SJSA1 (cell line): ENCODE measurements around the gene SF3B4. TPM values are rescaled to one million over a fixed set of nuclear protein-coding genes. Genes with fewer than 3 reads are reported as not detected.

Experiments
- DNase-seq, 2 experiments: peaks; one replicate each; pipeline ENCODE4 v3.0.0-alpha.2; 2015 to 2020; ENCODE audit warnings: low spot score in 2 of 2, low read depth in 1 of 2
- H3K27ac ChIP-seq: fragments of 250-450 bp; sonication (Bioruptor Pico); 2 replicates; pipeline ENCODE4 v1.5.1; 2020; ENCODE audit warnings: mild to moderate bottlenecking, moderate library complexity
- H3K27me3 ChIP-seq: fragments of 250-450 bp; sonication (Bioruptor Pico); replicated peaks from 2 replicates; pipeline ENCODE4 v1.5.1; 2020; ENCODE audit warnings: mild to moderate bottlenecking, moderate library complexity
- H3K36me3 ChIP-seq: fragments of 250-450 bp; sonication (Bioruptor Pico); 2 replicates; pipeline ENCODE4 v1.5.1; 2020; ENCODE audit warnings: mild to moderate bottlenecking
- H3K4me1 ChIP-seq: fragments of 250-450 bp; sonication (Bioruptor Pico); replicated peaks from 2 replicates; pipeline ENCODE4 v1.6.1; 2021; ENCODE audit warnings: mild to moderate bottlenecking
- H3K4me3 ChIP-seq: fragments of 250-450 bp; sonication (Bioruptor Pico); 2 replicates; pipeline ENCODE4 v1.5.1; 2020; ENCODE audit warnings: mild to moderate bottlenecking
- H3K9me3 ChIP-seq: fragments of 250-450 bp; sonication (Bioruptor Pico); replicated peaks from 2 replicates; pipeline ENCODE4 v1.5.1; 2020; ENCODE audit warnings: mild to moderate bottlenecking
- total RNA-seq: library from RNA; depleted of rRNA; stranded (reverse); fragments of >200 nt; shearing (Covaris generic); gene quantifications from 2 replicates; pipeline ENCODE4 v1.2.3, GENCODE V29; 2014

Gene SF3B4
- total RNA-seq, 1 experiment from 2014 or later: 16.4 TPM

DNA sequence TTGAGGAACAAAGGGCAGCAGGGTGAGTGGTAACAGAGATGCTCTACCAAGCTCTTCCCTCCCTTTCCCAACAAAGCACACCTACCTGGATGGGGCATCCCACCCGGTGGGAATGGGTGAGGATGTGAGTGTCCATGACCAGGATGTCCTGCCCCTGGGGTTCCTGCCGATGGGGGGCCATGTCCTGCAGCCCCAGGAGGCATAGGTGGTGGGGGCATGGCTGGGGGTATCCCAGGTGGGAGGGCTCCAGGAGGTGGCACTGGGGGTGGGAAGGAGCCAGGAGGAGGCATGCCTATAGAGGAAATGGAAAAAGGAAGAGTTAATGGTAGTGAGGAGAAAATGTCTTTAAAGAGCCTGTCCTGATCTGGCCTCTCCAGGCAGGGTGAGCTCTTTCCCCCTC, 1.9 kb downstream of the SF3B4 start:
- no peak for DNase-seq
- Histone ChIP-seq H3K27ac (no peak overlapping the region), H3K9me3 (no peaks in the 10 kb centered on the region), H3K27me3 (no peaks in the 10 kb centered on the region), H3K36me3 (peaks cover 67% of the 10 kb centered on the region), H3K4me3 (no peak overlapping the region), H3K4me1 (peaks cover 17% of the 10 kb centered on the region)

DNA sequence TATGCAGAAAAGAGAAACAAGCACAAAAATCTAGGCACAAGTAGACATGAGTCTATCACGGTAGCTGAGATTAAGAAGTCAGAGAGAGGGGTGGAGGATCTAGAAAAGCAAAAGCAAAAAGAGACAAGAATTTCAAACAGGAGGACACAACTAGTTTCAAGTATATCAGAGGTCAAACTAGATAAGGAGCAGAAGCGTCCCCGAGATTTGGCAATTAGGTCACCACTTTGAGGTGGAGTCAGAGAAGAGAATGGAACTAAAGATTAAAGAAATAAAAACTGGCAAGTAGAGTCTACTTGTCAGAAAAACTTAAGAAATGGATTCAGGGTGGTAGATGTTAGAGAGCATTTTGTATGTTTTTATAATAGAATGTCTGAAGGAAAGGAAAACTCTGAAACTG, 2.3 kb downstream of the SF3B4 start:
- DNase-seq: no peak
- H3K27ac ChIP-seq: no peak overlapping the region
- H3K36me3 ChIP-seq: peaks cover 67% of the 10 kb centered on the region
- H3K9me3 ChIP-seq: no peaks in the 10 kb centered on the region
- no peaks in the 10 kb centered on the region for H3K27me3 ChIP-seq
- no peak overlapping the region for H3K4me3 ChIP-seq
- H3K4me1 ChIP-seq: peaks cover 17% of the 10 kb centered on the region

DNA sequence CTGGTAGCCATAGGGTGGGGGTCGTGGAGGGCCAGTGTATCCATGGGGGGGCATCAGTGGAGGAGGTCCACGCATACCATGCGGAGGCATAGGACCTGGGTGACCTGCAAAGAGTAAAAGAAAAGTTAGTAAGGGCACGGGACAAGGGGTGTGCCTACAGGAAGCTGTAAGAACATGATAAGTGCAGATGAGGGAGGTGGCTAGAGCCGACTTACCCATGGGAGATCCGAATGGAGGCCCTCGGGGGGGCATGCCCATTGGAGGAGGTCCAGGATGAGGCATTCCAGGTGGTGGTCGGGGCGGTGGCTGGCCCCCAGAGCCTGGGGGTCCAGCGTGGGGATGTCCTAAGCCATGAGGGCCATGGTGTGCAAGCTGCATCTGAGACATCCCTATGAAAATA, 4.0 kb downstream of the SF3B4 start:
- Histone ChIP-seq H3K4me3 (no peak overlapping the region), H3K4me1 (peaks cover 16% of the 10 kb centered on the region), H3K27ac (no peak overlapping the region), H3K36me3 (peaks cover 56% of the 10 kb centered on the region), H3K9me3 (no peaks in the 10 kb centered on the region), H3K27me3 (no peaks in the 10 kb centered on the region)
- DNase-seq: no peak

DNA sequence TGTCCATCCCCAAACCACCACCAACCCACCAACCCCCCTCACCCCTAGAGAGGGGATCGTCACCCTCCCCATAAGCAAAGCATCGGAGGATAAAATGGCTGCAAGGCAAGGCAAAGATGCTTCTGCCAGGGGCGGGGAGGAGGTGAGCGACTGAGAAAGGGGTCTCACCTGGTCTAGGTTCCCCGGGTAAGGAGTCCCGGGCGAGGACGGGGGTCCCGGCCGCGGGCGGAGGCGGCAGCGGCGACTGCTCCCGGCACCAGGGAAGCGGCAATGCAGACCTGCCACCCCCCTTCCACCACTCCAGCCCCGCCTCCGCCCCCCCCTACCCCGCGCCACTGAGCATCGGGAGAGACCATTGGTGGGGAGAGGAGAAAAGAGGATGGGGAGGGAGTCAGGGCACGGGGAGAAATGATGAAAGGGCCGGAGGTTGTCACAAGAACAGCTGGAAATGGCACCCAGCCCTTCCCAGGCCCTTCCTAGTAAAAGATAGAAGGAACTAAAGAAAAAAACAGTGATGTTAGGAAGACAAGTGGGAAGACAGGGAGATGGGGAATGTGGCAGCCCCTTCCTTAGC, 9.9 kb downstream of the SF3B4 start, which contains the start of gene SV2A:
SV2A (minus strand) TSS at position 274 of the 574 bp plus-strand sequence. CDS start 4,004 bp downstream, outside the sequence.
- Histone ChIP-seq H3K4me1 (peaks cover 8% of the 10 kb centered on the region), H3K9me3 (no peaks in the 10 kb centered on the region), H3K36me3 (peaks cover 15% of the 10 kb centered on the region), H3K4me3 (peak within 1 kb of the TSS; percentile 54), H3K27ac (no peak within 1 kb of the TSS), H3K27me3 (no peaks in the 10 kb centered on the region)
- peak in 1 of 2 experiments; percentile 35 for DNase-seq

DNA sequence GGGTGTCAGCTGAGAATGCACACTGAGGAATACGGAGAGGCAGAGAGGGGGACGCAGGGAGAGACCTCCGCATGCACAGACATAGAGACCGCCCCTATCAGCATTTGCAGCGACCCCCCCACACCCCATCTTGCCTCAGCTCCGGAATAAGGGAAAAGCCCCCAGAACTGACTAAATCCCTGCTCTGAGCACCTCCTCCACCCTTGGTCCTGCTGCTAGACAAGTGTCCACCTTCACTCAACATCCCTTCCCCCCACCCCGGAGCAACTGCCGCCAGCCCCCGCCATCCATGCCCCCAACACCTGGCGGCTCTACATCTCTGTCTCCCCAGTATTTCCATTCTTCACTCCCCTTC, 10.7 kb downstream of the SF3B4 start:
- peak overlapping the region; percentile 54; the same call in 1 of the 2 replicates for H3K4me3 ChIP-seq

DNA sequence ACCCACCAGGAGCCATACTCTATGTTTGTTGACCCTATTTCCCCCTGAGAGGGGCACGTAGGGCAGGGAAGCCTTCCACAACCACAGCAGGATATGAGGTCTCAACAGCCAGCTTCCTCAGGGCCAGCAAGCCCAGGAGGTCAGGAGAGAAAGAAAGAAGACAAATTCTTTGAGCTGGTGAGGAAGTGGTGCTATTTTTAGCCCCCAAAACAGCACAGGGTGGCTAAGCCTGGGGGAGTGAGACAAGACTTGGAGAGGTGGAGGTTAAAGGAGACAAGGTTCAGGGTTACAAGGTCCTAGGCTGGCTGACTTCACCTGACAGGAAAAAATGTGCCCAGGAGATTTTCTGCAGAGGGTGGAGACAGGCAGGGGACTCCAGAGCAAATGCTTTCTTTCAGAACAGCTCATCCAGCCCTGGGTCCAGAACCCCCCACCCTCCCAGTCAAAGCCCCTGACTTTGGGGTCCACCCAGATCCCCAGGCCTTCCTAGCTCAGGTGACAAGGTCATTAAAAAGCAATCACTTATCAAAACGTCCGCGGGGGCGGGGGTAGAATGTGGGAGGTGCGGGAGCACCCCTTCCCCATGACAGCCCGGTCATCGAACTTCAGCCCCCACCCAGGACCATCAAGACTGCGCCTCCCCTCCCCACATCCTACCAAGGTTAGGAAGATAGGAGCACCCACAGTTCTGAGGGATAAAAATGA, 11.3 kb downstream of the SF3B4 start:
- Histone ChIP-seq H3K27me3 (no peaks in the 10 kb centered on the region), H3K36me3 (peaks cover 3% of the 10 kb centered on the region), H3K4me1 (peaks cover 8% of the 10 kb centered on the region), H3K27ac (no peak overlapping the region), H3K4me3 (no peak overlapping the region), H3K9me3 (no peaks in the 10 kb centered on the region)
- DNase-seq: no peak

More for the DNA sequence above, 10.7 kb downstream of the SF3B4 start:
- no peaks in the 10 kb centered on the region for H3K27me3 ChIP-seq
- H3K4me1 ChIP-seq: peaks cover 8% of the 10 kb centered on the region
- DNase-seq: no peak
- H3K36me3 ChIP-seq: peaks cover 9% of the 10 kb centered on the region
- H3K27ac ChIP-seq: no peak overlapping the region
- H3K9me3 ChIP-seq: no peaks in the 10 kb centered on the region

DNA sequence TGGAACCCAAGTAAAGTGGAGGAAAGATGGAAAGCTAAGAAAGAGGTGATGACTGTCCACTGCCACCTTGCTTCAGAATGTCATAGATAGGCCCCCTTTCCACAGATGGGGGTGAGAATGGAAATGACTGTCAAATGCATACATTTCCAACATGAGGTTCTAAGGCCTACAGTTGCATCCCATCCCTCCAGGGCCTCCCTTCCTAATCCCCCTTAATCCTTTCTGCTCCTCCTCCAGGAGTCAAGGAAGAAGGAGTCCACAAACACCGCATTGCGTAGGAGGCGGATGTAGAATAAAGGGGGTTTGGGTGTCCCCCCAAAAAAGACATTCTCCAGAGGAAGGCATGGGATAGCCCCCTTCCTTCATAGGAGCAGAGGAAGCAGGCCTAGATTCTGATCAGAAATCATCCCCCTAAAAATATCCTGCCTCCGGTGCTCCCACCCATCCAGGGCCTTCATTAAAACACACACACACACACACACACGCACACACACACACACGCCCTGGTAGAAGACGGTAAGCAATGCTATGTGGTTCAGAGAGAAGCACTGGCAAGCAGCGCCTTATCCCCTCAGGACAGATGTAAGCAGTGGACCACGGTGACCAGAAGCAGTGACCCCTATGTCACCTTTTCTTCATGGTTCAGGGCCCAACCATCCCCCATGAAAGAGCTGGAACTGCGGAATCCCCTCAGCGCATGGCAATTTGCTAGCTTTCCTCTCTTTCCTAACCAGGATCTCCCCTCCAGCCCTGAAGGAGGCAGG, 12.0 kb downstream of the SF3B4 start:
- Histone ChIP-seq H3K4me3 (no peak overlapping the region), H3K4me1 (peaks cover 8% of the 10 kb centered on the region), H3K9me3 (no peaks in the 10 kb centered on the region), H3K27me3 (no peaks in the 10 kb centered on the region), H3K27ac (no peak overlapping the region), H3K36me3 (peaks cover 3% of the 10 kb centered on the region; the same call in 1 of the 2 replicates)
- DNase-seq: no peak

DNA sequence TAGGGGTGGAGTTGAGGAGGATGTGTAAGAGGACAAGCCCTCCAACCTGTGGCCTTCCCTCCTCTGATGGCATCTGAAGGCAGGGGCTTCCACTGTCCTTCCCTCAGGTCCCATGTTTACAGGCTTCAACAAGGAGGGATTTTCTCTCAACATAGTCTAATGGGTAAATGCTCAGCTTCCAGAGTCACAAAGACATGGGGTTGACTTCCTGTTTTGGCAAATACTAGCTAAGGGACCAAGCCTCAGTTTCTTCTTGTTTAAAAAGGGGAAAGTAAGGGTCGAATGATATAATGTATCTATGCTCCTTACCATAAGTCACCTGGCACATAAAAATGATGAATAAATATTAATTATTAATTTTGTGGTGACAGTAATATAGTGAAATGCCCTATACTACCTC, 13.1 kb downstream of the SF3B4 start:
- Histone ChIP-seq H3K27me3 (no peaks in the 10 kb centered on the region), H3K4me3 (no peak overlapping the region), H3K36me3 (peaks cover 3% of the 10 kb centered on the region; the same call in 1 of the 2 replicates), H3K9me3 (no peaks in the 10 kb centered on the region), H3K4me1 (peaks cover 8% of the 10 kb centered on the region), H3K27ac (no peak overlapping the region)
- DNase-seq: no peak

DNA sequence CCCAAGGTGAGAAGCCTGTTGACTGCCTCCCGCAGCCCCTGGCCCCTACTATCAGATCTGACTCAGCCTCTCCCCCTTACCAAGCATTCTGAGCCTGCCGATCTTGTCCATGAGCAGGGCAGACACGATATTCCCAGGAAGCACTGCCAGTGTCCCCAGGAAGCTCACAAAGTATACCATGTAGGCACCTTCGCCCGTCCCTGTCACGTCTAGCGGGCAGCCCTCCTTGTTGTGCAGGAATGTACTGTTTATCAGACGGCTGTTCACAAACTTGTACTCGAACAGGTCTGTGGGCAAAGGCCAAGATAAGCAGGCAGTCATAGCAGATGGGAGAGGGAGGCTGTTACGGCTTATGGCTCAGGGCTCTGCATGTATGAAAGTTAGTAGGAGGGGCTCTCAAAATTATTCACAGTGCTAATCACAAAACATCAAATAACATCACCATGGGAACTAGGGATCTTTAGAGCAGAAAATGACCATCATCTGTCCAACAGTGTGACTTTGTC, 21.0 kb downstream of the SF3B4 start:
- Histone ChIP-seq H3K27ac (no peak overlapping the region), H3K36me3 (no peaks in the 10 kb centered on the region), H3K4me1 (no peaks in the 10 kb centered on the region), H3K4me3 (no peak overlapping the region), H3K9me3 (no peaks in the 10 kb centered on the region), H3K27me3 (no peaks in the 10 kb centered on the region)
- DNase-seq: no peak

DNA sequence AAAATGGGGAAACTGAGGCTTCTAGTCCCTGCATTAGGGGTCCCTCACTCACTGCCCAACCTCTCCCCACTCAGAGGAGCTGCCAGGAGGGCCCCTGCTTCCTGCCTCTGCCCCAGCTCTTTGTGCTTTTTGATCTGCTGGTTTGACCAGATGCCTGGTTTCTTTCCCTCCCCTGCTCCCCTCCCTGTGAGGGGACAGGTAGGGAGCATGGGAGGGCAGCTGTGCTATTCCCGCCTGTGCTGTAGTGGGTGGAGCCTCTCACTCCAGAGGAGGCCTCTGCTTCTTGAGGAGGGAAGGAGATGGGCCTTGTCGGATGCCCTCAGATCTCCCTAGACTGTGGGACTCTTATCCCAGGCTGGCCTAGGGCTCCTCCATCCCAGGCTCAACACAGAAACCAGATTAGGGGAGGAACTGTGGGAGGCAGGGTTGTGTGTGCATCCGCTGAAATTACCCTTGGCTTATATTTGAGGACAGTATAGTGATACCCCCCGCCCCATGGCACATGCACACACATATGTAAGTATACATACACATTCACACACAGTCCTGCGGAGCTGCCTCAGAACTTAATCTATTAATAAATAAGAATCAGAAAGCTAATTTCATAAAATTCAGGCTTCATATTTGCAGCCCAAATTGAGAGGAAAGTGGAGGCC, 23.6 kb downstream of the SF3B4 start:
- H3K9me3 ChIP-seq: no peaks in the 10 kb centered on the region

DNA sequence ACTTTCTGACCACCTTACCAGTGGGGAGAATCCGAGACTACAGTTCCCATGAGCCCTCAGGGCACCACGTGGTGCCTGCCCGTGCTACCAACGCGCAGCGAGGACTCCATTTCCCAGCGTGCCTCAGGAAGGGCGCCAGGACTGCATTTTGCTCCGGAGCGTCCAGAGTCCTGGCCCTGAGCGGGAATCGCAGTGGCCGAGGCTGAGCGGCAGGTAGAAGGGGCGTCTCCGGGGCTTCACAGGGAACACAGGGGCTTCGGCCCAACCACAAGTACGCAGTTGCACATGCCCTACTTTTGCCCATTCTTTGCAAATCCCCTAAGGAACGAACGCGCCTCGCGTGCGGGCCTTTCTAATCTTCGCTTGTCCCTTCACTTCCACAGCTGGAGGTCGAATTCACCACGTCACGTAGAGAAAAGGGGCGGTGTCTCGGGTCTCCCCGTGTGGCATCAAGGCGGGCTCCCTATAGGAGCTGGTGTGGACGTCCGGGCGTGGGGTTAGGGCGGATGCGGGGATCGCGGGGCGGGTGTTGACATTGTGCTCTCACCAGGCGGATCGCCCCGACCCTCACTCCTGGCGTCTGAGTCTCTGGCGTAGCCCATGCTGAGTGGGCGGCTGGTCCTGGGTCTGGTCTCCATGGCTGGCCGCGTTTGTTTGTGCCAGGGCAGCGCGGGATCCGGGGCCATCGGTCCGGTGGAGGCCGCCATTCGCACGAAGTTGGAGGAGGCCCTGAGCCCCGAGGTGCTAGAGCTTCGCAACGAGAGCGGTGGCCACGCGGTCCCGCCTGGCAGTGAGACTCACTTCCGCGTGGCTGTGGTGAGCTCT, 27.9 kb downstream of the SF3B4 start, which contains the start of gene BOLA1:
BOLA1 (plus strand) TSS at position 109 of the 825 bp plus-strand sequence; CDS start at position 601, 492 bp downstream.
- H3K4me3 ChIP-seq: peak within 1 kb of the TSS; percentile 41
- DNase-seq: peak; percentile 85 to 90
- H3K4me1 ChIP-seq: peaks cover 8% of the 10 kb centered on the region
- peak within 1 kb of the TSS; percentile 5 for H3K27ac ChIP-seq
- H3K36me3 ChIP-seq: no peaks in the 10 kb centered on the region
- H3K9me3 ChIP-seq: no peaks in the 10 kb centered on the region
- no peaks in the 10 kb centered on the region for H3K27me3 ChIP-seq

More for the DNA sequence above, 23.6 kb downstream of the SF3B4 start:
- H3K27ac ChIP-seq: no peak overlapping the region
- no peaks in the 10 kb centered on the region for H3K27me3 ChIP-seq
- no peaks in the 10 kb centered on the region for H3K36me3 ChIP-seq
- H3K4me1 ChIP-seq: peaks cover 8% of the 10 kb centered on the region
- DNase-seq: no peak
- H3K4me3 ChIP-seq: no peak overlapping the region

DNA sequence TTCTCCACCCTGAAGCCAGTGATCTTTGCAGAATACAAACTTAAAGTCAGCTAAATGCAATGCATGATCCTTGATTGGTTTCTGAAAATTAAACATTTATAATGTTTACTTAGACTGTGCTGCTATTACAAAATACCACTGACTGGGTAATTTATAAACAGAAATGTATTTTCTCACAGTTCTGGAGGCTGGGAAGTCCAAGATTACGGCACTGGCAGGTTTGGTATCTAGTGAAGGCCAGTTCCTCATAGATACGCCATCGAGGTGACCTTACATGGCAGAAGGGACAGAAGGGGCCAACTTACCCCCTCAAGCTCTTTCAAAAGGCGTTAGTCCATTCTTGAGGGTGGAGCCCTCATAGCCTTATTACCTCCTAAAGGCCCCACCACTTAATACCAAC, 31.0 kb downstream of the SF3B4 start:
- Histone ChIP-seq H3K4me1 (peaks cover 15% of the 10 kb centered on the region), H3K4me3 (no peak overlapping the region), H3K27me3 (no peaks in the 10 kb centered on the region), H3K27ac (no peak overlapping the region), H3K9me3 (no peaks in the 10 kb centered on the region), H3K36me3 (no peaks in the 10 kb centered on the region)
- DNase-seq: no peak

DNA sequence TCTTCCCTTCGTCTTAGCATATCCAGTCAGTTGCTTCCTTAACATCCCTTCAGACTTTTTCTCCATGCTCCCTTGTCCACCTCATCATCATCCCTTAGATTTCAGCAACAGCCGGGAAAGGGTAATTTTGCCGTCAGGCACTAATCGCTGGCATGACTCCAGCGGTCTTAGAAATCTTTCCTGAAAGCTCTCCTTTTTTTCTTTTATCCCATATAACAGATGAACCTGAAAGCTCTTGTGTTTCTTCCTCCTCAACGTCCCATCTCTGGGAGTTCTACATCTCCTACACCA, 38.7 kb downstream of the SF3B4 start:
- no peak for DNase-seq
- Histone ChIP-seq H3K36me3 (no peaks in the 10 kb centered on the region), H3K4me3 (peak overlapping the region; percentile 46), H3K27me3 (no peaks in the 10 kb centered on the region), H3K4me1 (peaks cover 22% of the 10 kb centered on the region), H3K27ac (peak overlapping the region; percentile 80), H3K9me3 (no peaks in the 10 kb centered on the region)
